Erythroblast (primary cell): ENCODE measurements around the gene USP33.

ENCODE experiments used
- GATA1 ChIP-seq: IDR thresholded peaks from 2 replicates; pipeline ENCODE4 v1.6.1; 2011; ENCODE audit warnings: low read depth, mild to moderate bottlenecking, control low read depth, low read length, moderate library complexity
- POLR2A ChIP-seq: IDR thresholded peaks from 2 replicates; pipeline ENCODE4 v1.6.1; 2011; ENCODE audit warnings: mild to moderate bottlenecking, low read length

DNA sequence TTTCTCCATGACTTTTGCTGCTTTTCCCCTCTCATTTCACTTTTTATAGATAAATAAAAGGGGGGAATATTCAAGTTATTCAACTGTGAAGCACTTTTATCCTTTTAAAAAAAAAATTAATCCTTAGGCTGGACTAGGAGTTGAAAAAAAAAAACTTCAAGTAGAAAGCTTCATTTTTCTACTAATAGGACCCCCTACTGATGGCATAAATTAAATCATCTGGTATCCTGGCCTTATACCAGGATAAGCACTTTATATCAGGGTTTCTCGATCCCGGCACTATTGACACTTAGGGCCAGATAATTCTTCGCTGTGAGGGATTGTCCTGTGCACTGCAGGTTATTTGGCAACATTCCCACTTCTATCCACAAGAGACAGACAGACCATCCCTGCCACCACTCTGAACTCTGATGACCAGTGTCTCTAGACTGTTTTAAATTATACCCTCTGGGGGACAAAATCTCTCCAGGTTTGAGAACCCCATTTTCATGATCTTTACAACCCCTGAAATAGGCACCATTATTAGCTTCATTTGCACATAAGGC, 17.6 kb downstream of the USP33 start:
- TF ChIP-seq POLR2A (no peak), GATA1 (no peak)
